HG02840 (cell line): Measurements from ENCODE around the gene SYNGR3.

Experiments used
- ATAC-seq: cut with Tn5 transposase; IDR thresholded peaks from one replicate; pipeline ENCODE4 v1.9.1; 2021; ENCODE audit warnings: mild to moderate bottlenecking, moderate library complexity, moderate number of reproducible peaks; ENCODE audit not compliant: unreplicated experiment, low FRiP score

SYNGR3 gene

GRCh38 chr16:1991588-1991947 is 1.8 kb downstream of the SYNGR3 start:
- peak; percentile 36 for ATAC-seq

- ATAC-seq = peak; percentile 50
Measured at GRCh38 chr16:1991948-1992703, 2.4 kb downstream of the SYNGR3 start.

GRCh38 chr16:1992704-1993317 is 3.0 kb downstream of the SYNGR3 start:
- no peak for ATAC-seq

GRCh38 chr16:1993731-1994131 is 4.0 kb downstream of the SYNGR3 start:
- no peak for ATAC-seq

- ATAC-seq = no peak
Measured at GRCh38 chr16:1997494-1998359, 8.0 kb downstream of the SYNGR3 start.

GRCh38 chr16:1998360-1998835 is 8.6 kb downstream of the SYNGR3 start:
- ATAC-seq = no peak

GRCh38 chr16:1998852-1999801 is 9.4 kb downstream of the SYNGR3 start:
- ATAC-seq = no peak

- ATAC-seq = no peak
Measured at GRCh38 chr16:1999866-2000514, 10.2 kb downstream of the SYNGR3 start.

- ATAC-seq = no peak
Measured at GRCh38 chr16:2001035-2001434, 11.3 kb downstream of the SYNGR3 start.

GRCh38 chr16:2001456-2002355 is 11.9 kb downstream of the SYNGR3 start:
- no peak for ATAC-seq

GRCh38 chr16:2002406-2003230 is 12.8 kb downstream of the SYNGR3 start:
- ATAC-seq = no peak

GRCh38 chr16:2003231-2003826 is 13.6 kb downstream of the SYNGR3 start:
- ATAC-seq = no peak

- no peak for ATAC-seq
Measured at GRCh38 chr16:2003827-2004641, 14.3 kb downstream of the SYNGR3 start.

GRCh38 chr16:2004795-2005517 is 15.2 kb downstream of the SYNGR3 start:
- ATAC-seq = no peak

GRCh38 chr16:2005646-2006045 is 15.9 kb downstream of the SYNGR3 start:
- ATAC-seq = no peak

GRCh38 chr16:2006317-2006716 is 16.5 kb downstream of the SYNGR3 start:
- ATAC-seq = no peak
